Osteoblast (primary cell): ENCODE data around the gene ADAMTSL1. TPM values are rescaled to one million over a fixed set of nuclear protein-coding genes. Genes with fewer than 3 reads are reported as not detected.

Experiments
- DNase-seq: peaks from one replicate; pipeline ENCODE4 v3.0.0; 2011; ENCODE audit warnings: low spot score, mixed read lengths; ENCODE audit not compliant: insufficient read length; ENCODE audit errors: missing footprints
- H2AFZ ChIP-seq: 2 replicates; pipeline ENCODE4 v1.6.0; 2011; ENCODE audit warnings: mild to moderate bottlenecking, low read length
- H3K27ac ChIP-seq: 2 replicates; pipeline ENCODE4 v1.5.1; 2011; ENCODE audit warnings: mild to moderate bottlenecking, low read depth, low read length, moderate library complexity
- H3K27me3 ChIP-seq: 2 replicates; pipeline ENCODE4 v1.6.0; 2012; ENCODE audit warnings: mild to moderate bottlenecking, control low read depth, inconsistent platforms, low read length, moderate library complexity; ENCODE audit not compliant: insufficient read depth
- H3K36me3 ChIP-seq: 2 replicates; pipeline ENCODE4 v1.5.1; 2011; ENCODE audit warnings: mild to moderate bottlenecking, low read length, control low read depth, moderate library complexity; ENCODE audit not compliant: insufficient read depth
- H3K4me1 ChIP-seq: 2 replicates; pipeline ENCODE4 v1.5.1; 2011; ENCODE audit warnings: mild to moderate bottlenecking, low read length, control low read depth, moderate library complexity; ENCODE audit not compliant: insufficient read depth
- H3K4me2 ChIP-seq: 2 replicates; pipeline ENCODE4 v1.6.0; 2011; ENCODE audit warnings: mild to moderate bottlenecking, low read length; ENCODE audit not compliant: insufficient read depth
- H3K4me3 ChIP-seq: fragments of 200-600 bp; sonication (generic); 3 replicates; pipeline ENCODE4 v1.5.1; 2012; ENCODE audit warnings: mild to moderate bottlenecking, low read length, inconsistent platforms; ENCODE audit not compliant: insufficient read depth
- H3K79me2 ChIP-seq: 2 replicates; pipeline ENCODE4 v1.6.0; 2012; ENCODE audit warnings: mild to moderate bottlenecking, low read length, control low read depth, inconsistent platforms; ENCODE audit not compliant: insufficient read depth
- H3K9me3 ChIP-seq: 2 replicates; pipeline ENCODE4 v1.5.1; 2011; ENCODE audit warnings: low read depth, low read length, control low read depth
- H4K20me1 ChIP-seq: 2 replicates; pipeline ENCODE4 v1.6.0; 2012; ENCODE audit warnings: mild to moderate bottlenecking, low read length, control low read depth; ENCODE audit not compliant: insufficient read depth
- total RNA-seq: library from RNA; depleted of rRNA; stranded (reverse); fragments of >200 nt; gene quantifications from 2 replicates; pipeline ENCODE4 v1.2.3, GENCODE V29; 2012
- TF ChIP-seq, protein P1 (sequence below): IDR thresholded peaks from 2 replicates; pipeline ENCODE4 v1.5.1; 2011; ENCODE audit warnings: mild to moderate bottlenecking, low read depth, low read length, moderate library complexity; ENCODE audit errors: extremely low read depth

Gene ADAMTSL1
- total RNA-seq, 1 donor = 54.3 TPM

- H3K4me2 ChIP-seq = no peak overlapping the region
- no peak overlapping the region for H3K4me3 ChIP-seq
- no peaks in the 10 kb centered on the region for H3K79me2 ChIP-seq
- no peaks in the 10 kb centered on the region for H4K20me1 ChIP-seq
- no peak overlapping the region for H2AFZ ChIP-seq
- TF ChIP-seq, protein P1, sequence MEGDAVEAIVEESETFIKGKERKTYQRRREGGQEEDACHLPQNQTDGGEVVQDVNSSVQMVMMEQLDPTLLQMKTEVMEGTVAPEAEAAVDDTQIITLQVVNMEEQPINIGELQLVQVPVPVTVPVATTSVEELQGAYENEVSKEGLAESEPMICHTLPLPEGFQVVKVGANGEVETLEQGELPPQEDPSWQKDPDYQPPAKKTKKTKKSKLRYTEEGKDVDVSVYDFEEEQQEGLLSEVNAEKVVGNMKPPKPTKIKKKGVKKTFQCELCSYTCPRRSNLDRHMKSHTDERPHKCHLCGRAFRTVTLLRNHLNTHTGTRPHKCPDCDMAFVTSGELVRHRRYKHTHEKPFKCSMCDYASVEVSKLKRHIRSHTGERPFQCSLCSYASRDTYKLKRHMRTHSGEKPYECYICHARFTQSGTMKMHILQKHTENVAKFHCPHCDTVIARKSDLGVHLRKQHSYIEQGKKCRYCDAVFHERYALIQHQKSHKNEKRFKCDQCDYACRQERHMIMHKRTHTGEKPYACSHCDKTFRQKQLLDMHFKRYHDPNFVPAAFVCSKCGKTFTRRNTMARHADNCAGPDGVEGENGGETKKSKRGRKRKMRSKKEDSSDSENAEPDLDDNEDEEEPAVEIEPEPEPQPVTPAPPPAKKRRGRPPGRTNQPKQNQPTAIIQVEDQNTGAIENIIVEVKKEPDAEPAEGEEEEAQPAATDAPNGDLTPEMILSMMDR = no peak
- no peaks in the 10 kb centered on the region for H3K9me3 ChIP-seq
- H3K36me3 ChIP-seq = no peaks in the 10 kb centered on the region
- peaks cover 37% of the 10 kb centered on the region for H3K4me1 ChIP-seq
- H3K27me3 ChIP-seq = no peaks in the 10 kb centered on the region
- no peak overlapping the region for H3K27ac ChIP-seq
- no peak for DNase-seq
Observed at GRCh38 chr9:18923167-18923566, 449.2 kb downstream of the ADAMTSL1 start.

GRCh38 chr9:18923671-18924430 lies 449.9 kb downstream of the ADAMTSL1 start:
- Histone ChIP-seq H3K4me3 (no peak overlapping the region), H4K20me1 (no peaks in the 10 kb centered on the region), H3K27me3 (no peaks in the 10 kb centered on the region), H3K79me2 (no peaks in the 10 kb centered on the region), H3K4me1 (peaks cover 44% of the 10 kb centered on the region), H3K4me2 (no peak overlapping the region), H2AFZ (no peak overlapping the region), H3K36me3 (no peaks in the 10 kb centered on the region), H3K27ac (no peak overlapping the region), H3K9me3 (no peaks in the 10 kb centered on the region)
- DNase-seq = no peak
- TF ChIP-seq, protein P1 = no peak

DNA sequence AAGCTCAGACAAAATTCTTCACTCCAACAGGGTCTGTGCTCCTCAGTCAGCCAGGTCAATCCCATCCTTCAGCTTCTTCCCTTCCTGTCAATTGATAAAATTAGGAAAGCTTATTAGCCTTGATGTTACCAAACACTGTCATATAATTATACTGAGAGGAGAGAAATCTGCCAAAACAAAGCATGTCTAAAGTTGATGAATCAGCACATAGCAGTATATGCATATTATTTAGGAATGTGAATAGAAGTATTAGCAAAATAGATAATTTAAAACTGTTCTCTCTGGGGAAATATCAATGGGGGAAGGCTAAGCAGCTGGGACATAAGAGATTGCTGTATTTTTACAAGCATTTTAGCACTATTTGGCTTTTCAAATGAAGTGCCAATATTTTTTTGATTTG lies 451.9 kb downstream of the ADAMTSL1 start:
- Histone ChIP-seq H3K4me3 (no peak overlapping the region), H3K27ac (no peak overlapping the region), H3K79me2 (no peaks in the 10 kb centered on the region), H3K36me3 (no peaks in the 10 kb centered on the region), H4K20me1 (no peaks in the 10 kb centered on the region), H3K27me3 (no peaks in the 10 kb centered on the region), H2AFZ (no peak overlapping the region), H3K9me3 (no peaks in the 10 kb centered on the region), H3K4me1 (peaks cover 34% of the 10 kb centered on the region), H3K4me2 (no peak overlapping the region)
- TF ChIP-seq, protein P1 = no peak
- no peak for DNase-seq

DNA sequence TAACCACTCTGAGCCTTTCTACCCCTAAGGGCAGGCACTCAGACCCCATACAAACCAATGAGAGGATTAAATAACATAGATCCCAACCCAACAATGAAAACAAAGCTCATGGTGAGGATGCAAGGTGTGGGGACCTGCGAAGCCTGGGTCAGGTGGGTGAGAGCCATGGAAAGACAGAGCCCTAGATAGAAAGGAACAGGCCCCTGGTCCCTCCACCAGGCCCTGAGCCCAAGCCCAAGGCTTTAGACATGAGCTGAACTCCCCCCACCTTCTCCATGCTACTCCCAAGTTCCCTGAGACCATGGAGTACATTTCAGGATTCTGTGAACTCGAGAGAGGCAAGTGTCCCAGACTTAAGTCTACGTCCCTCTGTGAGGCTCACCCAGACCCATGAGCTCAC lies 452.6 kb downstream of the ADAMTSL1 start:
- Histone ChIP-seq H3K27me3 (no peaks in the 10 kb centered on the region), H3K4me1 (peaks cover 28% of the 10 kb centered on the region), H3K4me3 (no peak overlapping the region), H3K4me2 (no peak overlapping the region), H4K20me1 (no peaks in the 10 kb centered on the region), H2AFZ (no peak overlapping the region), H3K27ac (no peak overlapping the region), H3K79me2 (no peaks in the 10 kb centered on the region), H3K9me3 (no peaks in the 10 kb centered on the region), H3K36me3 (no peaks in the 10 kb centered on the region)
- TF ChIP-seq, protein P1 = no peak
- DNase-seq = no peak
